GM12878 (cell line): Measurements from ENCODE around the gene MRPL23. TPM values are rescaled to one million over a fixed set of nuclear protein-coding genes. Genes with fewer than 3 reads are reported as not detected.

Experiments
- ATAC-seq: fragments of 200-7000 bp; cut with Tn5 transposase; 3 replicates; pipeline ENCODE4 v1.9.1; 2020; ENCODE audit warnings: mild to moderate bottlenecking, moderate library complexity
- BruUV-seq: library from RNA; stranded (reverse); fragments of 400-500 nt; replicated peaks from 2 replicates; lab custom pipeline; 2021; lab: Mats Ljungman, UMichigan
- CTCF ChIA-PET: fragments of 300-600 bp; sonication (Branson Sonifier 250); formaldehyde crosslinking; extraction: SDS; loops from one replicate; lab custom pipeline; 2021; ENCODE audit warnings: inconsistent platforms; lab: Yijun Ruan, JAX
- POLR2A ChIA-PET: fragments of 350-600 bp; formaldehyde crosslinking; extraction: SDS; loops from one replicate; lab custom pipeline; 2021; ENCODE audit warnings: inconsistent platforms; lab: Charles Lee
- RAD21 ChIA-PET: fragments of 300-600 bp; sonication (Branson Sonifier 250); formaldehyde crosslinking; loops from one replicate; lab custom pipeline; 2023; ENCODE audit warnings: antibody characterized with exemption; ENCODE audit not compliant: unreplicated experiment; lab: Charles Lee
- SMC1A ChIA-PET: fragments of 300-600 bp; sonication (Branson Sonifier 250); formaldehyde crosslinking; loops from one replicate; lab custom pipeline; 2023; ENCODE audit not compliant: unreplicated experiment, uncharacterized antibody; lab: Charles Lee
- DNase-seq: peaks from one replicate; pipeline ENCODE4 v3.0.0-alpha.2; 2011; ENCODE audit warnings: low read depth, low spot score
- FAIRE-seq: peaks from 3 replicates; lab custom pipeline; 2011; peaks lifted over from hg19 to GRCh38; lab: Jason Lieb, UNC
- H2AFZ ChIP-seq: 2 replicates; pipeline ENCODE4 v1.6.0; 2011; ENCODE audit warnings: low read depth, low read length, control low read depth; ENCODE audit not compliant: control insufficient read depth
- H3K27ac ChIP-seq: 2 replicates; pipeline ENCODE4 v1.5.1; 2011; ENCODE audit warnings: control low read depth; ENCODE audit not compliant: control insufficient read depth, insufficient read depth
- H3K27me3 ChIP-seq, 2 experiments: replicated peaks in 1 of 2; 2 replicates each; pipeline versions ENCODE4 v1.6.0 to v1.6.1; 2011; ENCODE audit warnings: low read length in 1 of 2; ENCODE audit not compliant: control insufficient read depth in 2 of 2, insufficient read depth in 2 of 2
- H3K36me3 ChIP-seq, 2 experiments: 2 replicates each; pipeline ENCODE4 v1.5.1; 2011; ENCODE audit warnings: low read length in 1 of 2; ENCODE audit not compliant: control insufficient read depth in 2 of 2, insufficient read depth in 2 of 2
- H3K4me1 ChIP-seq: 2 replicates; pipeline ENCODE4 v1.6.1; 2011; ENCODE audit warnings: mild to moderate bottlenecking, low read length, moderate library complexity, mixed read lengths; ENCODE audit not compliant: control insufficient read depth, insufficient read depth
- H3K4me2 ChIP-seq: 2 replicates; pipeline ENCODE4 v1.6.0; 2011; ENCODE audit warnings: control low read depth; ENCODE audit not compliant: control insufficient read depth, insufficient read depth
- H3K4me3 ChIP-seq: fragments of 200-600 bp; sonication (generic); 2 replicates; pipeline ENCODE4 v1.5.1; 2016
- H3K79me2 ChIP-seq: 2 replicates; pipeline ENCODE4 v1.6.0; 2011; ENCODE audit warnings: low read length; ENCODE audit not compliant: control insufficient read depth, insufficient read depth
- H3K9ac ChIP-seq: 2 replicates; pipeline ENCODE4 v1.8.0; 2011; ENCODE audit warnings: low read length, control low read depth, mixed read lengths; ENCODE audit not compliant: control insufficient read depth, insufficient read depth
- H3K9me3 ChIP-seq: replicated peaks from 3 replicates; pipeline ENCODE4 v1.5.1; 2011; ENCODE audit warnings: mild to moderate bottlenecking, low read length; ENCODE audit not compliant: control insufficient read depth, insufficient read depth
- H4K20me1 ChIP-seq: 2 replicates; pipeline ENCODE4 v1.6.0; 2011; ENCODE audit not compliant: control insufficient read depth, insufficient read depth
- IKZF1 ChIP-seq: fragments of 450-650 bp; conservative IDR thresholded peaks from 2 replicates; pipeline ENCODE4 v1.6.1; 2017; ENCODE audit warnings: antibody characterized with exemption, mild to moderate bottlenecking
- JUND ChIP-seq: IDR thresholded peaks from 2 replicates; pipeline ENCODE4 v1.6.1; 2012; ENCODE audit warnings: low read depth, mild to moderate bottlenecking, low read length, improper control_type of control experiment, moderate library complexity
- KDM1A ChIP-seq: fragments of 200-600 bp; sonication (generic); IDR thresholded peaks from 2 replicates; pipeline ENCODE4 v1.6.1; 2016; ENCODE audit warnings: borderline replicate concordance
- KLF5 ChIP-seq: fragments of 450-650 bp; IDR thresholded peaks from 2 replicates; pipeline ENCODE4 v1.6.1; 2014; ENCODE audit warnings: mild to moderate bottlenecking; ENCODE audit not compliant: partially characterized antibody
- NR2C1 ChIP-seq: fragments of 450-650 bp; IDR thresholded peaks from 2 replicates; pipeline ENCODE4 v1.6.1; 2017; ENCODE audit warnings: antibody characterized with exemption, mild to moderate bottlenecking, moderate library complexity
- PAX8 ChIP-seq: fragments of 450-650 bp; IDR thresholded peaks from 2 replicates; pipeline ENCODE4 v1.6.1; 2017; ENCODE audit warnings: mild to moderate bottlenecking, moderate library complexity
- POLR2A ChIP-seq: IDR thresholded peaks from 2 replicates; pipeline ENCODE4 v1.6.1; 2011; ENCODE audit warnings: low read depth, mild to moderate bottlenecking, low read length
- RBBP5 ChIP-seq: fragments of 200-600 bp; sonication (generic); conservative IDR thresholded peaks from 2 replicates; pipeline ENCODE4 v1.6.1; 2016
- RCOR1 ChIP-seq: conservative IDR thresholded peaks from 2 replicates; pipeline ENCODE4 v1.6.1; 2012; ENCODE audit warnings: low read depth, low read length, improper control_type of control experiment
- RUNX3 ChIP-seq: IDR thresholded peaks from 2 replicates; pipeline ENCODE4 v1.6.1; 2012; ENCODE audit warnings: low read length, inconsistent platforms
- SPI1 ChIP-seq: IDR thresholded peaks from 2 replicates; pipeline ENCODE4 v1.6.1; 2011; ENCODE audit warnings: low read depth, mild to moderate bottlenecking, low read length, moderate library complexity, borderline replicate concordance; ENCODE audit not compliant: insufficient read depth
- WRNIP1 ChIP-seq: IDR thresholded peaks from 2 replicates; pipeline ENCODE4 v1.6.1; 2011; ENCODE audit warnings: low read depth, low read length, improper control_type of control experiment, borderline replicate concordance
- ZBED1 ChIP-seq: IDR thresholded peaks from 2 replicates; pipeline ENCODE4 v1.6.1; 2016; ENCODE audit warnings: borderline replicate concordance
- WGBS: methylation state at CpG from one replicate; pipeline ENCODE4 v1.1.6; 2016; ENCODE audit warnings: low lambda C conversion rate; ENCODE audit not compliant: insufficient replicate concordance, insufficient coverage; ENCODE audit errors: missing lambda C conversion rate; 5-methylcytosine and 5-hydroxymethylcytosine counted together
- in situ Hi-C: fragments of 300-500 bp; cut with MboI; formaldehyde crosslinking; loops from 9 replicates; pipeline ENCODE4 v1.14.3; 2018; ENCODE audit warnings: mixed read lengths
- intact Hi-C: fragments of 100-400 bp; cut with micrococcal nuclease; formaldehyde crosslinking; loops from one replicate; pipeline ENCODE4 v1.14.2; 2022; ENCODE audit not compliant: unreplicated experiment
- polyA plus RNA-seq, 11 experiments: library from polyadenylated mRNA; depleted of rRNA in 4 of 11; unstranded in 6 of 11; stranded (reverse) in 5 of 11; fragments of >200 nt; fragmentation: Nextera tagmentation in 4 of 11; fragmentation: Illumina TruSeq in 1 of 11; extraction: Ambion mirVana in 4 of 11; extraction: Trizol in 1 of 11; gene quantifications; 1 replicate in 1 of 11; 2 replicates in 10 of 11; pipeline versions ENCODE4 v1.2.1 to v1.2.3, GENCODE V29; 2011 to 2016; ENCODE audit warnings: inconsistent platforms in 2 of 11, missing spikeins in 2 of 11, low read depth in 1 of 11
- total RNA-seq, 4 experiments: library from RNA; depleted of rRNA in 3 of 4; stranded (reverse); fragments of >200 nt in 3 of 4; fragmentation: Illumina TruSeq in 1 of 4; extraction: Trizol in 1 of 4; gene quantifications; 2 replicates each; pipeline versions ENCODE4 v1.2.1 to v1.2.3, GENCODE V29; 2013 to 2021
- TF ChIP-seq, protein P1 (sequence below): fragments of 450-650 bp; IDR thresholded peaks from 2 replicates; pipeline ENCODE4 v1.6.1; 2017; ENCODE audit warnings: mild to moderate bottlenecking
- TF ChIP-seq, protein P2 (sequence below): fragments of 450-650 bp; IDR thresholded peaks from 2 replicates; pipeline ENCODE4 v1.6.1; 2017; ENCODE audit warnings: borderline replicate concordance
- TF ChIP-seq, protein P3 (sequence below): fragments of 450-650 bp; IDR thresholded peaks from 2 replicates; pipeline ENCODE4 v1.6.1; 2017; ENCODE audit warnings: low read depth, mild to moderate bottlenecking, moderate library complexity
- TF ChIP-seq, protein P4 (sequence below): fragments of 450-650 bp; IDR thresholded peaks from 2 replicates; pipeline ENCODE4 v1.6.1; 2018; ENCODE audit warnings: mild to moderate bottlenecking, low read depth, moderate library complexity; ENCODE audit not compliant: partially characterized antibody

The MRPL23 gene
- total and polyA plus RNA-seq, 10 of the 15 experiments (the other 5 are each of a cell fraction or from before 2014, with no cell fraction given), result 1.6 to 207 (median 126) TPM

DNA sequence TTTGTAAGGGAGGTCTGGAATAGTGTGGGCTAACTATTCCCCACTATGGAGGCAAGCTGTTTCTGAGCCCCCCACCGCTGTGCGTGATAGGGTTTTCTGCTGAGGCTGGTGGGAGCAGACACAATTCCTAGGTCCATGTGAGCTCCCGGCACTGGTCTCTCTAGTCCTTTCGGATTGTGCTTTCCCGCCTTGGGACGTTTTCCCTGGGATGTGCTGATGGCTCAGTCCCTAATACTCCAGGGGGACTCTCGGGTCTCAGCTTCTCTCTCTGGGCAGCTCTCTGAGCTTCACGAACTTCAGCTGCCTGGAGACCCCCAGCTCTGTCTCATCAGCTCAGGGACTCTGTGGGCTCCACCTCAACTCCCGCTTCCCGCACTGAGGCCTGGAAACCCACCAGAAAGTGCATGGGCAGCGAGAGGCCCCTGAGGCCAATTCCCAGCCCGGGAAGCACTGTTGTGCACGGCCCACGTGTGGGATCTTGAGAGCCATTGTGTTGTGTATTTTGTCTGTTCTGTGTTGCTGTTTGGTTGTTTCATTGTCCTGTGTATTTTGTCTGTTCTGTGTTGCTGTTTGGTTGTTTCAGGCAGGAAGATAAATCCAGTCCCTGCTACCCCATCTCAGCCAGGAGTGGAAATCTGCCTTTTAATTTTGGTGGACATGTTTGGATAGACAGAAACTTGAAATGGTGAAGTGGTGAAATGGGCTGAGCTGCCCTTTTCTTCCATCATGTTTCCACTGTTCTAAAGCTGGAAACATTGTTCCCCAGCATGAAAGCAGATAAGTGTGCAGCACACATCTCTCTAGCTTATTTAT, 40.3 kb upstream of the MRPL23 start:
- no peak for ATAC-seq
- Histone ChIP-seq H3K27ac (no peak overlapping the region), H4K20me1 (no peaks in the 10 kb centered on the region), H3K36me3 (no peaks in the 10 kb centered on the region), H2AFZ (no peak overlapping the region), H3K4me2 (no peak overlapping the region), H3K9ac (no peak overlapping the region), H3K79me2 (no peaks in the 10 kb centered on the region), H3K27me3 (no peaks in the 10 kb centered on the region; a peak in 1 of 4 replicates), H3K9me3 (no peaks in the 10 kb centered on the region), H3K4me1 (no peaks in the 10 kb centered on the region), H3K4me3 (no peak overlapping the region)
- in situ Hi-C loops, result no loop called here
- POLR2A ChIA-PET, result interaction anchor here (0.5 kb wide), 1 partner anchor 24 kb away, joined by 4 read pairs; no protein-coding TSS in a partner anchor
- RAD21 ChIA-PET, result interaction anchor here (1.8 kb wide), 1 partner anchor 213 kb away, joined by 4 read pairs; no protein-coding TSS in a partner anchor
- SMC1A ChIA-PET, result interaction anchor here (0.9 kb wide), 1 partner anchor 9 kb away, joined by 3 read pairs; no protein-coding TSS in a partner anchor
- CTCF ChIA-PET, result interaction anchor here (0.9 to 2.1 kb wide), 6 partner anchors 10 to 244 kb away, joined by 3 to 8 read pairs (median 3); no protein-coding TSS in a partner anchor
- no peak for DNase-seq
- FAIRE-seq, result no peak
- WGBS, result 49% methylated on average over 14 of the region's 14 CpGs
- BruUV-seq, result no TSS peak
- intact Hi-C loops, result no loop called here
- TF ChIP-seq RBBP5 (no peak), JUND (no peak), POLR2A (no peak), ZBED1 (no peak), PAX8 (no peak), NR2C1 (no peak), KDM1A (no peak), KLF5 (no peak), IKZF1 (no peak), WRNIP1 (no peak), RUNX3 (no peak), SPI1 (no peak), RCOR1 (no peak)
- TF ChIP-seq, protein P1, sequence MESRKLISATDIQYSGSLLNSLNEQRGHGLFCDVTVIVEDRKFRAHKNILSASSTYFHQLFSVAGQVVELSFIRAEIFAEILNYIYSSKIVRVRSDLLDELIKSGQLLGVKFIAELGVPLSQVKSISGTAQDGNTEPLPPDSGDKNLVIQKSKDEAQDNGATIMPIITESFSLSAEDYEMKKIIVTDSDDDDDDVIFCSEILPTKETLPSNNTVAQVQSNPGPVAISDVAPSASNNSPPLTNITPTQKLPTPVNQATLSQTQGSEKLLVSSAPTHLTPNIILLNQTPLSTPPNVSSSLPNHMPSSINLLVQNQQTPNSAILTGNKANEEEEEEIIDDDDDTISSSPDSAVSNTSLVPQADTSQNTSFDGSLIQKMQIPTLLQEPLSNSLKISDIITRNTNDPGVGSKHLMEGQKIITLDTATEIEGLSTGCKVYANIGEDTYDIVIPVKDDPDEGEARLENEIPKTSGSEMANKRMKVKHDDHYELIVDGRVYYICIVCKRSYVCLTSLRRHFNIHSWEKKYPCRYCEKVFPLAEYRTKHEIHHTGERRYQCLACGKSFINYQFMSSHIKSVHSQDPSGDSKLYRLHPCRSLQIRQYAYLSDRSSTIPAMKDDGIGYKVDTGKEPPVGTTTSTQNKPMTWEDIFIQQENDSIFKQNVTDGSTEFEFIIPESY, result no peak
- TF ChIP-seq, protein P2, sequence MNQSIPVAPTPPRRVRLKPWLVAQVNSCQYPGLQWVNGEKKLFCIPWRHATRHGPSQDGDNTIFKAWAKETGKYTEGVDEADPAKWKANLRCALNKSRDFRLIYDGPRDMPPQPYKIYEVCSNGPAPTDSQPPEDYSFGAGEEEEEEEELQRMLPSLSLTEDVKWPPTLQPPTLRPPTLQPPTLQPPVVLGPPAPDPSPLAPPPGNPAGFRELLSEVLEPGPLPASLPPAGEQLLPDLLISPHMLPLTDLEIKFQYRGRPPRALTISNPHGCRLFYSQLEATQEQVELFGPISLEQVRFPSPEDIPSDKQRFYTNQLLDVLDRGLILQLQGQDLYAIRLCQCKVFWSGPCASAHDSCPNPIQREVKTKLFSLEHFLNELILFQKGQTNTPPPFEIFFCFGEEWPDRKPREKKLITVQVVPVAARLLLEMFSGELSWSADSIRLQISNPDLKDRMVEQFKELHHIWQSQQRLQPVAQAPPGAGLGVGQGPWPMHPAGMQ, result no peak
- TF ChIP-seq, protein P3, sequence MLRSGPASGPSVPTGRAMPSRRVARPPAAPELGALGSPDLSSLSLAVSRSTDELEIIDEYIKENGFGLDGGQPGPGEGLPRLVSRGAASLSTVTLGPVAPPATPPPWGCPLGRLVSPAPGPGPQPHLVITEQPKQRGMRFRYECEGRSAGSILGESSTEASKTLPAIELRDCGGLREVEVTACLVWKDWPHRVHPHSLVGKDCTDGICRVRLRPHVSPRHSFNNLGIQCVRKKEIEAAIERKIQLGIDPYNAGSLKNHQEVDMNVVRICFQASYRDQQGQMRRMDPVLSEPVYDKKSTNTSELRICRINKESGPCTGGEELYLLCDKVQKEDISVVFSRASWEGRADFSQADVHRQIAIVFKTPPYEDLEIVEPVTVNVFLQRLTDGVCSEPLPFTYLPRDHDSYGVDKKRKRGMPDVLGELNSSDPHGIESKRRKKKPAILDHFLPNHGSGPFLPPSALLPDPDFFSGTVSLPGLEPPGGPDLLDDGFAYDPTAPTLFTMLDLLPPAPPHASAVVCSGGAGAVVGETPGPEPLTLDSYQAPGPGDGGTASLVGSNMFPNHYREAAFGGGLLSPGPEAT, result no peak
- TF ChIP-seq, protein P4, sequence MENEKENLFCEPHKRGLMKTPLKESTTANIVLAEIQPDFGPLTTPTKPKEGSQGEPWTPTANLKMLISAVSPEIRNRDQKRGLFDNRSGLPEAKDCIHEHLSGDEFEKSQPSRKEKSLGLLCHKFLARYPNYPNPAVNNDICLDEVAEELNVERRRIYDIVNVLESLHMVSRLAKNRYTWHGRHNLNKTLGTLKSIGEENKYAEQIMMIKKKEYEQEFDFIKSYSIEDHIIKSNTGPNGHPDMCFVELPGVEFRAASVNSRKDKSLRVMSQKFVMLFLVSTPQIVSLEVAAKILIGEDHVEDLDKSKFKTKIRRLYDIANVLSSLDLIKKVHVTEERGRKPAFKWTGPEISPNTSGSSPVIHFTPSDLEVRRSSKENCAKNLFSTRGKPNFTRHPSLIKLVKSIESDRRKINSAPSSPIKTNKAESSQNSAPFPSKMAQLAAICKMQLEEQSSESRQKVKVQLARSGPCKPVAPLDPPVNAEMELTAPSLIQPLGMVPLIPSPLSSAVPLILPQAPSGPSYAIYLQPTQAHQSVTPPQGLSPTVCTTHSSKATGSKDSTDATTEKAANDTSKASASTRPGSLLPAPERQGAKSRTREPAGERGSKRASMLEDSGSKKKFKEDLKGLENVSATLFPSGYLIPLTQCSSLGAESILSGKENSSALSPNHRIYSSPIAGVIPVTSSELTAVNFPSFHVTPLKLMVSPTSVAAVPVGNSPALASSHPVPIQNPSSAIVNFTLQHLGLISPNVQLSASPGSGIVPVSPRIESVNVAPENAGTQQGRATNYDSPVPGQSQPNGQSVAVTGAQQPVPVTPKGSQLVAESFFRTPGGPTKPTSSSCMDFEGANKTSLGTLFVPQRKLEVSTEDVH, result no peak
